DND-41 (cell line): Measurements from ENCODE around the gene XXYLT1.

Source experiments
- ATAC-seq: fragments of 200-7000 bp; cut with Tn5 transposase; 3 replicates; pipeline ENCODE4 v1.9.1; 2021; ENCODE audit warnings: low read depth; ENCODE audit not compliant: insufficient read depth
- DNase-seq: peaks from one replicate; pipeline ENCODE4 v3.0.0-alpha.2; 2020
- H2AFZ ChIP-seq: 2 replicates; pipeline ENCODE4 v1.6.0; 2012; ENCODE audit warnings: low read depth, low read length
- H3K27ac ChIP-seq: 2 replicates; pipeline ENCODE4 v1.5.1; 2012; ENCODE audit warnings: low read length, inconsistent platforms
- H3K27me3 ChIP-seq: fragments of 200-600 bp; sonication (generic); 2 replicates; pipeline ENCODE4 v1.6.0; 2012; ENCODE audit warnings: low read length, mild to moderate bottlenecking, inconsistent platforms; ENCODE audit not compliant: insufficient read depth, poor library complexity
- H3K36me3 ChIP-seq: 2 replicates; pipeline ENCODE4 v1.5.1; 2012; ENCODE audit warnings: low read length, inconsistent platforms; ENCODE audit not compliant: insufficient read depth
- H3K4me1 ChIP-seq: 2 replicates; pipeline ENCODE4 v1.5.1; 2012; ENCODE audit warnings: mild to moderate bottlenecking, low read length; ENCODE audit not compliant: insufficient read depth
- H3K4me2 ChIP-seq: 2 replicates; pipeline ENCODE4 v1.6.0; 2012; ENCODE audit warnings: mild to moderate bottlenecking, moderate library complexity, low read length, inconsistent platforms; ENCODE audit not compliant: insufficient read depth
- H3K4me3 ChIP-seq, 2 experiments: fragments of 200-600 bp in 1 of 2; shearing (Covaris generic) in 1 of 2; 2 replicates each; pipeline ENCODE4 v1.5.1; 2012 to 2016; ENCODE audit warnings: inconsistent platforms in 2 of 2, low read length in 2 of 2, mild to moderate bottlenecking in 2 of 2, low read depth in 1 of 2, moderate library complexity in 1 of 2
- H3K79me2 ChIP-seq: 2 replicates; pipeline ENCODE4 v1.6.0; 2012; ENCODE audit warnings: low read length, inconsistent platforms; ENCODE audit not compliant: insufficient read depth
- H3K9ac ChIP-seq: 2 replicates; pipeline ENCODE4 v1.6.0; 2012; ENCODE audit warnings: low read depth, mild to moderate bottlenecking, inconsistent platforms, low read length, moderate library complexity
- H3K9me3 ChIP-seq: 2 replicates; pipeline ENCODE4 v1.5.1; 2012; ENCODE audit warnings: low read length, moderate library complexity, mild to moderate bottlenecking, inconsistent platforms; ENCODE audit not compliant: insufficient read depth, severe bottlenecking
- H4K20me1 ChIP-seq: 2 replicates; pipeline ENCODE4 v1.6.0; 2012; ENCODE audit warnings: low read length; ENCODE audit not compliant: insufficient read depth
- EZH2 ChIP-seq: IDR thresholded peaks from 3 replicates; pipeline ENCODE4 v1.6.1; 2012; ENCODE audit warnings: borderline replicate concordance, low read depth, mild to moderate bottlenecking, moderate library complexity, low read length, inconsistent platforms; ENCODE audit not compliant: severe bottlenecking
- TF ChIP-seq, protein P1 (sequence below): IDR thresholded peaks from 2 replicates; pipeline ENCODE4 v1.5.1; 2012; ENCODE audit warnings: borderline replicate concordance, low read length, moderate library complexity, mild to moderate bottlenecking; ENCODE audit not compliant: poor library complexity, severe bottlenecking; ENCODE audit errors: extremely low read depth

XXYLT1 gene

DNA sequence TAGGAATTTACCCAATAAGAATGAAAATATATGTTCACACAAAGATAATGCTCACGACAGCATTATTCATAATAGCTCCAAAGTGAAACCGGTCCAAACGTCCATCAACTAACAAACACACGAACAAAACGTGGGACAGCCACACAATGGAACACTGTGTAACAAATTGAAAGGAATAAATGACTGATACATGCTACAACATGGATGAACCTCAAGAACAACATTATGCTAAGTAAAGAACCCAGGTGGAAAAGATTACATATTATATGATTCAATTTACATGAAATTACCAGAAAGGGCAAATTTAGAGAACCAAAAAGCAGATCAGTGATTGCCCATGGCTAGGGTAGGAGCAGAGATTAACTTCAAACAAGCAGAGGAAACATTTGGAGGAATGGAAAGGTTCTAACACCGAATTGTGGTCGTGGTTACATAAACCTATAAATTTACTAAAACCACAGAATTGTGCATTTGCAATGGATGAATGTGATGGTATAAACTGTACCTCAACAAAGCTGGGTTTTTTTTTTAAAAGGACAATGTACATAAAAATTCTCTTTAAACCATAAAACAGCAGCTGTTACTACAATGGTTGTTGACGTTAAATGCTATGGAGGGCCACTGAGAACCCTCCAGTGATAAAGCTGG is 76.3 kb downstream of the XXYLT1 start:
- Histone ChIP-seq H3K9ac (no peak overlapping the region), H2AFZ (no peak overlapping the region), H3K27ac (no peak overlapping the region), H4K20me1 (peaks cover 32% of the 10 kb centered on the region), H3K9me3 (peaks cover 13% of the 10 kb centered on the region), H3K4me2 (no peak overlapping the region), H3K4me3 (no peak overlapping the region), H3K79me2 (0 out of 2 replicates have a peak, but pooled peaks cover 9% of the 10 kb centered on the region), H3K27me3 (no peaks in the 10 kb centered on the region), H3K36me3 (no peaks in the 10 kb centered on the region), H3K4me1 (no peaks in the 10 kb centered on the region)
- TF ChIP-seq, protein P1, sequence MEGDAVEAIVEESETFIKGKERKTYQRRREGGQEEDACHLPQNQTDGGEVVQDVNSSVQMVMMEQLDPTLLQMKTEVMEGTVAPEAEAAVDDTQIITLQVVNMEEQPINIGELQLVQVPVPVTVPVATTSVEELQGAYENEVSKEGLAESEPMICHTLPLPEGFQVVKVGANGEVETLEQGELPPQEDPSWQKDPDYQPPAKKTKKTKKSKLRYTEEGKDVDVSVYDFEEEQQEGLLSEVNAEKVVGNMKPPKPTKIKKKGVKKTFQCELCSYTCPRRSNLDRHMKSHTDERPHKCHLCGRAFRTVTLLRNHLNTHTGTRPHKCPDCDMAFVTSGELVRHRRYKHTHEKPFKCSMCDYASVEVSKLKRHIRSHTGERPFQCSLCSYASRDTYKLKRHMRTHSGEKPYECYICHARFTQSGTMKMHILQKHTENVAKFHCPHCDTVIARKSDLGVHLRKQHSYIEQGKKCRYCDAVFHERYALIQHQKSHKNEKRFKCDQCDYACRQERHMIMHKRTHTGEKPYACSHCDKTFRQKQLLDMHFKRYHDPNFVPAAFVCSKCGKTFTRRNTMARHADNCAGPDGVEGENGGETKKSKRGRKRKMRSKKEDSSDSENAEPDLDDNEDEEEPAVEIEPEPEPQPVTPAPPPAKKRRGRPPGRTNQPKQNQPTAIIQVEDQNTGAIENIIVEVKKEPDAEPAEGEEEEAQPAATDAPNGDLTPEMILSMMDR, result no peak
- no peak for TF ChIP-seq EZH2
- ATAC-seq, result peak; percentile 60
- no peak for DNase-seq

GRCh38 chr3:195191580-195191979 is 79.4 kb downstream of the XXYLT1 start:
- no peaks in the 10 kb centered on the region for H3K4me1 ChIP-seq
- no peaks in the 10 kb centered on the region for H3K36me3 ChIP-seq
- no peak overlapping the region for H3K27ac ChIP-seq
- H3K4me2 ChIP-seq, result no peak overlapping the region
- ATAC-seq (no peak), DNase-seq (no peak)
- peaks cover 28% of the 10 kb centered on the region for H4K20me1 ChIP-seq
- TF ChIP-seq, protein P1, result no peak
- TF ChIP-seq EZH2, result no peak
- H3K79me2 ChIP-seq, result 0 out of 2 replicates have a peak, but pooled peaks cover 9% of the 10 kb centered on the region
- H3K27me3 ChIP-seq, result no peaks in the 10 kb centered on the region
- H3K9ac ChIP-seq, result no peak overlapping the region
- no peak overlapping the region for H3K4me3 ChIP-seq
- H2AFZ ChIP-seq, result no peak overlapping the region
- H3K9me3 ChIP-seq, result peaks cover 13% of the 10 kb centered on the region

DNA sequence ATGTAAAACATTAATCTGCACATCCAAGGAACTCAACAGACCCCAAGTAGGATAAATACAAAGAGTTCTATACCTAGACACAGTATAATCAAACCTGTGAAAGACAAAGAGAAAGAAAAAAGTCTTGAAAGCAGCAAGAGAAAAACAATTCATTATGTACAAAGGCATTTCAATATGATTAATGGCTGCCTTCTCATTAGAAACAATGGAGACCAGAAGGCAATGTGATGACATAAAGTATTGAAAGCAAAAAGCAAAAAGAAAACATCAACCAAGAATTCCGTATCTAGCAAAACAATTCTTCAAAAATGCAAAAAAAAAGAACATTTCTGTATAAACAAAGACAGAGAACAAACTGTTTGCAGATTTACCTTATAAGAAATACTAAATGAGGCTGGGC is 81.1 kb downstream of the XXYLT1 start:
- no peaks in the 10 kb centered on the region for H3K79me2 ChIP-seq
- H3K4me3 ChIP-seq, result no peak overlapping the region
- no peaks in the 10 kb centered on the region for H3K36me3 ChIP-seq
- no peak overlapping the region for H3K9ac ChIP-seq
- H3K27me3 ChIP-seq, result no peaks in the 10 kb centered on the region
- H3K9me3 ChIP-seq, result peaks cover 13% of the 10 kb centered on the region
- no peak overlapping the region for H3K27ac ChIP-seq
- H3K4me1 ChIP-seq, result no peaks in the 10 kb centered on the region
- no peak overlapping the region for H2AFZ ChIP-seq
- TF ChIP-seq, protein P1, result no peak
- no peak for TF ChIP-seq EZH2
- peaks cover 17% of the 10 kb centered on the region for H4K20me1 ChIP-seq
- ATAC-seq, result no peak
- no peak overlapping the region for H3K4me2 ChIP-seq
- no peak for DNase-seq
